Measurements from ENCODE around the gene C12orf60. TPM values are rescaled to one million over a fixed set of nuclear protein-coding genes. Genes with fewer than 3 reads are reported as not detected.

The C12orf60 gene
- total and polyA plus RNA-seq, 4 experiments from 2014 or later: 0.45 to 2.0 (median 1.4) TPM

DNA sequence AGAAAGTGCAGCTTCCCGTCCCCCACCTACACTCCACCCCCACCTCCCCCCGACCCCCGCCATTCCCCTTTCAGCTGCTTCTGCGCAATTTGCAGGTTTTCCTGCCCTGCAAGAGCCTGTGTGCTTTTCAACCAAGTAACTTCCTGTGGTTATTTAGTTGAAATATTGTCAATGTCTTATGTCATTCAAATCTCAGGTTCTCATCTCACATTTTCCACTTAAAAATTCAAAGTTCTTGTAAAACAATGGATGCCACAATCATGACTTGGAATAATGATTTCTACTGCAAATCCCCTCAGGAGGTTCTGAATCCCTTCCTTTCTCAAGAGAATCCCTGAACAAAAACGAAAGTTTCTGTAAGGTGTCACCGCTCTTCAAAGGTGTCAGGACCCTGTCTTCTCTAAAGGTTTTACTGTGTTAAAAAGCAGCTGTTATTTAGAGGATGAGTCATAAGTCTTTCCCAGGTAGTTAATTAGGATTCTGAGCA is 31.8 kb upstream of the C12orf60 start:
- peak overlapping the region; percentile 94 to 99 (median 97) for H3K4me3 Mint-ChIP-seq
- peaks cover 39 to 87% (median 57%) of the 10 kb centered on the region in 4 donors for H3K4me1 Mint-ChIP-seq
- peak; percentile 59 to 70 (median 67) for DNase-seq
- intact Hi-C loops (cut with micrococcal nuclease): loop anchor here (1.0 to 5.0 kb wide), 7 partner anchors 190 to 1016 kb away; partner anchors contain the start of genes ARHGDIB, ATF7IP and EPS8
- Histone ChIP-seq H3K4me3 (ENCODE audit: low read length in 2 of 2) (peak overlapping the region; percentile 54 to 92), H3K4me1 (ENCODE audit: insufficient read depth, low read length) (peaks cover 60% of the 10 kb centered on the region), H3K27me3 (ENCODE audit: insufficient read depth, low read length) (no peaks in the 10 kb centered on the region), H3K9me3 (ENCODE audit: control insufficient read depth in 1 of 2, low read length in 2 of 2) (no peaks in the 10 kb centered on the region), H3K36me3 (ENCODE audit: insufficient read depth, low read length) (no peaks in the 10 kb centered on the region), H3K27ac (ENCODE audit: low read depth, low read length) (peak overlapping the region; percentile 98)
- POLR2A ChIA-PET (ENCODE audit: partially characterized antibody): interaction anchor here (0.7 to 8.5 kb wide), 35 partner anchors 8 to 799 kb away, joined by 3 to 376 read pairs (median 11); partner anchors contain the start of genes ARHGDIB, ATF7IP, C12orf60 and WBP11
- H3K27me3 Mint-ChIP-seq: no peaks in the 10 kb centered on the region
- peaks cover 0 to 15% (median 7%) of the 10 kb centered on the region in 8 donors for H3K9me3 Mint-ChIP-seq
- H3K27ac Mint-ChIP-seq: peak overlapping the region; percentile 88 to 100 (median 99)
- H3K36me3 Mint-ChIP-seq: peaks cover 19 to 57% of the 10 kb centered on the region in 2 donors
- CTCF ChIA-PET (ENCODE audit: partially characterized antibody): interaction anchor here (0.6 to 4.6 kb wide), 12 partner anchors 9 to 516 kb away, joined by 3 to 20 read pairs (median 3); partner anchors contain the start of gene ATF7IP

DNA sequence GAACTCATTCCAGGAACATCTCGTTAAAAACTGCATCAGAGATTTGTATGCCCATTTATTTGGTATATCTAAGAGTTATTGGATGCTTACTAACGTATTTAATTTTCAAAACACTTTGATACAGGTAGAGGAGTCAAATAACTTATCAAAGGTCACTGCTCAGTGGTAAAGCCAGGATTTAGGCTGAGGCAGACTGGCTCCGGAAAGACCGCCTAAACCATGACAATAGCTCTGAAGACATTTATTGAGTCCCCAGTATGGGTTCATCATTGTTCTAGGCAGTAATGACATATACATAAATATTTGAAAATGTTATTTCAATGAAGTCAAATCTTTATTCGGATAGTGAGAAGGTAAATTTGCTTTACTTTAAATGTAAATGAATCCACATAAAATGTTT is 30.5 kb upstream of the C12orf60 start:
- Histone ChIP-seq H3K9me3 (ENCODE audit: control insufficient read depth in 1 of 2, low read length in 2 of 2) (no peaks in the 10 kb centered on the region), H3K4me1 (ENCODE audit: insufficient read depth, low read length) (peaks cover 50% of the 10 kb centered on the region), H3K36me3 (ENCODE audit: insufficient read depth, low read length) (no peaks in the 10 kb centered on the region), H3K27me3 (ENCODE audit: insufficient read depth, low read length) (no peaks in the 10 kb centered on the region), H3K27ac (ENCODE audit: low read depth, low read length) (peak overlapping the region; percentile 73), H3K4me3 (ENCODE audit: low read length in 2 of 2) (no peak overlapping the region)
- Mint-ChIP-seq H3K36me3 (peaks cover 6 to 45% of the 10 kb centered on the region in 2 donors), H3K27me3 (no peaks in the 10 kb centered on the region), H3K27ac (peak overlapping the region in 6 of 7 donors; percentile 5 to 100 (median 68)), H3K4me3 (peak overlapping the region; percentile 4 to 99 (median 99)), H3K4me1 (peaks cover 32 to 77% (median 48%) of the 10 kb centered on the region in 4 donors), H3K9me3 (peaks cover 0 to 9% (median under 1%) of the 10 kb centered on the region in 8 donors)
- no peak for DNase-seq
- POLR2A ChIA-PET (ENCODE audit: partially characterized antibody): interaction anchor here (0.6 to 8.5 kb wide), 22 partner anchors 7 to 517 kb away, joined by 3 to 376 read pairs (median 6); partner anchors contain the start of genes ARHGDIB, ATF7IP, C12orf60 and PDE6H
- CTCF ChIA-PET (ENCODE audit: partially characterized antibody): interaction anchor here (0.7 to 4.6 kb wide), 5 partner anchors 9 to 29 kb away, joined by 3 to 20 read pairs (median 3); partner anchors contain the start of gene WBP11
- intact Hi-C loops (cut with micrococcal nuclease): loop anchor here (5.0 kb wide), 5 partner anchors 386 to 1014 kb away; partner anchors contain the start of gene EPS8

DNA sequence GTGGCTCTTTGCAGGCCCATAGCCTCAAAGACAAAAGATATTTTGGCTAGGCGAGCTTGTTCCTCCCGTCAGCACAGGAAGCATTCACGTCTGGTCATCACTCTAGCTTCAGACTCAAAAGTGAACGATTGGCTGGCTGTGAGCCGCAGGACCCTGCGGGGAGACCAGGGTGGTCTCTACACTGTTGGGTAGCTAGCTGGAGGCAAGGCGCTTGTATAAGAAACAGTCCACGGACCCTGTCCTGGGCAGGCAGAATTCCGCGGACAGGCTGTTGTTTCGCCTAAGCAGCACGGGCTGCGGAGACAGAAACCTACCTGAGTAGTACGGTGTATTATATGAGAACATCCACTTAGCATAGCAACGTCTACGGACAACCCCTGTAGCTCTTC is 29.8 kb upstream of the C12orf60 start:
- Mint-ChIP-seq H3K4me3 (peak overlapping the region; percentile 96 to 99 (median 99)), H3K9me3 (peaks cover 0 to 9% (median 0%) of the 10 kb centered on the region in 8 donors), H3K36me3 (peaks cover 3 to 44% of the 10 kb centered on the region in 2 donors), H3K4me1 (peaks cover 30 to 72% (median 44%) of the 10 kb centered on the region in 4 donors), H3K27me3 (no peaks in the 10 kb centered on the region), H3K27ac (peak overlapping the region; percentile 97 to 100 (median 99))
- DNase-seq: peak in 1 of 5 donors; percentile 43
- Histone ChIP-seq H3K4me1 (ENCODE audit: insufficient read depth, low read length) (peaks cover 43% of the 10 kb centered on the region), H3K27me3 (ENCODE audit: insufficient read depth, low read length) (no peaks in the 10 kb centered on the region), H3K27ac (ENCODE audit: low read depth, low read length) (peak overlapping the region; percentile 73), H3K36me3 (ENCODE audit: insufficient read depth, low read length) (no peaks in the 10 kb centered on the region), H3K4me3 (ENCODE audit: low read length in 2 of 2) (peak overlapping the region; percentile 80 to 87), H3K9me3 (ENCODE audit: control insufficient read depth in 1 of 2, low read length in 2 of 2) (no peaks in the 10 kb centered on the region)
- POLR2A ChIA-PET (ENCODE audit: partially characterized antibody): interaction anchor here (1.0 to 8.5 kb wide), 21 partner anchors 10 to 522 kb away, joined by 3 to 376 read pairs (median 6); partner anchors contain the start of genes ARHGDIB, ATF7IP, C12orf60 and PDE6H
- intact Hi-C loops (cut with micrococcal nuclease): loop anchor here (1.0 to 5.0 kb wide), 11 partner anchors 30 to 1109 kb away; partner anchors contain the start of genes C12orf60, EPS8, STRAP and WBP11
- CTCF ChIA-PET (ENCODE audit: partially characterized antibody): interaction anchor here (0.8 to 3.3 kb wide), 4 partner anchors 19 to 221 kb away, joined by 3 to 14 read pairs (median 9); partner anchors contain the start of gene WBP11

DNA sequence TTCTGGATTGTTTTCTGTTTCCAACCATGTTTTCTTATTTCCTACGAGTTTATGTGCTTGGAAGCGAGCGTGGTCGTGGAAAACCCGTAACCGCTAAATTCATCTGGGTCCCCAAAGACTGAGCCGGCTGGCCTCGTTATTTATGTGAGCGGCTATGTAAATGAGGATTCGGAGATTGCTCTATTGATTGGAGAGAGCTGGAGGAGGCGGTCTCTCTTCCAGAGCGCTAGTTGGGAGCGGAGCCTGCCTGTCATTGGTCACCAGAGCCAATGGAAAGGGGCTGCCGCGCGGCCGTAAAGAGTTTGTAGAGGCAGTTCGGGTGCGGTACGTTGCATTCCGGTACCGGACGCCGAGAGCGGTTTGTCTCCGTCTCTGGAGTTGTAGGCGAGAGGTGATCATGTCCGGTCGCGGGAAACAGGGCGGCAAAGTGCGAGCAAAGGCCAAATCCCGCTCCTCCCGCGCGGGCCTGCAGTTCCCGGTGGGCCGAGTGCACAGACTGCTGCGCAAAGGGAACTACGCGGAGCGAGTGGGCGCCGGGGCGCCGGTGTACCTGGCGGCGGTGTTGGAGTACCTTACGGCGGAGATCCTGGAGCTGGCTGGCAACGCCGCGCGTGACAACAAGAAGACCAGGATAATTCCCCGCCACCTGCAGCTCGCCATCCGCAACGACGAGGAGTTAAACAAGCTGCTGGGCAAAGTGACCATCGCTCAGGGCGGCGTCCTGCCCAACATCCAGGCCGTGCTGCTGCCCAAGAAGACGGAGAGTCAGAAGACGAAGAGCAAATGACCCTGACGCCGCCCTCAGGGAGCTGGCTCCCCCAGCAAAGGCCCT is 29.2 kb upstream of the C12orf60 start:
- Histone ChIP-seq H3K4me1 (ENCODE audit: insufficient read depth, low read length) (peaks cover 38% of the 10 kb centered on the region), H3K9me3 (ENCODE audit: control insufficient read depth in 1 of 2, low read length in 2 of 2) (no peaks in the 10 kb centered on the region), H3K27ac (ENCODE audit: low read depth, low read length) (peak overlapping the region; percentile 73), H3K4me3 (ENCODE audit: low read length in 2 of 2) (peak overlapping the region; percentile 80 to 87), H3K27me3 (ENCODE audit: insufficient read depth, low read length) (no peaks in the 10 kb centered on the region), H3K36me3 (ENCODE audit: insufficient read depth, low read length) (no peaks in the 10 kb centered on the region)
- Mint-ChIP-seq H3K9me3 (peaks cover 0 to 10% (median 0%) of the 10 kb centered on the region in 8 donors), H3K4me1 (peaks cover 26 to 66% (median 40%) of the 10 kb centered on the region in 4 donors), H3K27me3 (no peaks in the 10 kb centered on the region), H3K36me3 (peaks cover 0 to 38% of the 10 kb centered on the region in 2 donors), H3K4me3 (peak overlapping the region; percentile 96 to 99 (median 99)), H3K27ac (peak overlapping the region; percentile 97 to 100 (median 99))
- intact Hi-C loops (cut with micrococcal nuclease): loop anchor here (1.0 to 5.0 kb wide), 11 partner anchors 29 to 1108 kb away; partner anchors contain the start of genes C12orf60, EPS8, STRAP and WBP11
- ChIA-PET POLR2A (ENCODE audit: partially characterized antibody) (interaction anchor here (0.8 to 8.5 kb wide), 26 partner anchors 10 to 772 kb away, joined by 3 to 376 read pairs (median 4); partner anchors contain the start of genes ARHGDIB, ATF7IP, C12orf60 and WBP11), CTCF (ENCODE audit: partially characterized antibody) (interaction anchor here (1.1 to 3.3 kb wide), 9 partner anchors 10 to 409 kb away, joined by 3 to 14 read pairs (median 5); partner anchors contain the start of genes ATF7IP, C12orf60, ERP27 and WBP11)
- peak; percentile 87 to 95 (median 92) for DNase-seq

DNA sequence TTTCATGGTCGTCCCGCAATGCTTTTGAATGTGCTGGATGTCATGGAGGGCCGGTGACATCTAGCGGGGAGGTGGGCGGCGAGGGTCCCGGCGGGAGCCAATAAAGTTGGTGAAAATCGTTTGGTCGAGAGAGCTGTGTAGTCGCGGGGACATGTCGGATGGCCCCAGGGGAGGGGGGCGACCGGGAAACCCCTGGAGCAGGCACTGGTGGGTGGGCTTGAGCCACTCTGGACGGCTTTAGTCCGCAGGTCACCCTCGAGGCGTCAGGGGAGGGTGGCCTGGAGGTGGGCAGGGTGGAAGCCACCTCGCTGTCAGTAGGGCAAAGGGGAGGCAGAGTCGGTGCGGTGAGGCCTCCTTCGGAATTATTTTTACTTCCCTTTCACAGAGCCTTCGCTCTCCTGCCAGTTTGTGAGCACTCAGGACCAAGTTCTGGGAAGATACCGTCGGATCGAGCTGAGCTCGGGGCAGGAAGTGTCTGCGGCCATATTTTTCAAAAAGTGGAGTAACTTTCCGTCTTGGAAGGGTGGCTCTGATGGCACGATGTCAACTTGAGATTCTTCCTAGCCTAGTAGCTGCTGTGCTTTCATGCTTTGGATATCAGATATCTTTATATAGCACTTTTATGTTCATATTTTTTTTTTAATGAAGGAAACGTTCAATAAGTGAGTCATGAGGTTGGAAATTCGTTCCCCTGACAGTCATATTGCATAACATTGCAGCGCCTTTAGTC is 28.4 kb upstream of the C12orf60 start:
- CTCF ChIA-PET (ENCODE audit: partially characterized antibody): interaction anchor here (1.1 to 3.3 kb wide), 11 partner anchors 9 to 446 kb away, joined by 3 to 14 read pairs (median 5); partner anchors contain the start of genes ATF7IP, C12orf60, ERP27 and RERG
- POLR2A ChIA-PET (ENCODE audit: partially characterized antibody): interaction anchor here (0.8 to 8.5 kb wide), 22 partner anchors 9 to 771 kb away, joined by 3 to 376 read pairs (median 5); partner anchors contain the start of genes ARHGDIB, ATF7IP, C12orf60 and WBP11
- Mint-ChIP-seq H3K9me3 (peaks cover 0 to 9% (median 0%) of the 10 kb centered on the region in 8 donors), H3K4me1 (peaks cover 26 to 64% (median 39%) of the 10 kb centered on the region in 4 donors), H3K4me3 (peak overlapping the region; percentile 96 to 99 (median 99)), H3K36me3 (peaks cover 0 to 30% of the 10 kb centered on the region in 2 donors), H3K27me3 (no peaks in the 10 kb centered on the region), H3K27ac (peak overlapping the region; percentile 97 to 100 (median 99))
- H3K4me3 ChIP-seq (ENCODE audit: low read length in 2 of 2): peak overlapping the region; percentile 80 to 87
- no peaks in the 10 kb centered on the region for H3K36me3 ChIP-seq (ENCODE audit: insufficient read depth, low read length)
- H3K4me1 ChIP-seq (ENCODE audit: insufficient read depth, low read length): peaks cover 38% of the 10 kb centered on the region
- H3K9me3 ChIP-seq (ENCODE audit: control insufficient read depth in 1 of 2, low read length in 2 of 2): no peaks in the 10 kb centered on the region
- no peaks in the 10 kb centered on the region for H3K27me3 ChIP-seq (ENCODE audit: insufficient read depth, low read length)
- peak in 4 of 5 donors; percentile 18 to 53 (median 26) for DNase-seq
- intact Hi-C loops (cut with micrococcal nuclease): loop anchor here (1.0 to 5.0 kb wide), 12 partner anchors 10 to 1107 kb away; partner anchors contain the start of genes C12orf60, EPS8, STRAP and WBP11
- H3K27ac ChIP-seq (ENCODE audit: low read depth, low read length): peak overlapping the region; percentile 73

All from CD4-positive, alpha-beta memory T cell (primary cell).